GM20000 (cell line): ENCODE data around the gene C10orf90.

Source experiments
- DNase-seq: peaks from one replicate; pipeline ENCODE4 v3.0.0; 2012; ENCODE audit warnings: low spot score
- CTCF ChIP-seq: IDR thresholded peaks from 2 replicates; pipeline ENCODE4 v1.5.1; 2012; ENCODE audit warnings: mild to moderate bottlenecking, control low read depth; ENCODE audit errors: extremely low read depth, missing control alignments

The C10orf90 gene

GRCh38 chr10:126651467-126651866, 19.0 kb downstream of the C10orf90 start:
- DNase-seq: no peak
- no peak for TF ChIP-seq CTCF

GRCh38 chr10:126650161-126650560, 20.3 kb downstream of the C10orf90 start:
- no peak for DNase-seq
- TF ChIP-seq CTCF: no peak

GRCh38 chr10:126647116-126647515, 23.4 kb downstream of the C10orf90 start:
- TF ChIP-seq CTCF: no peak
- no peak for DNase-seq

- no peak for DNase-seq
These were observed 24.4 kb downstream of the C10orf90 start for GRCh38 chr10:126646110-126646509.

GRCh38 chr10:126640401-126640800, 30.1 kb downstream of the C10orf90 start:
- DNase-seq: no peak
- no peak for TF ChIP-seq CTCF

More at GRCh38 chr10:126646110-126646509, 24.4 kb downstream of the C10orf90 start:
- no peak for TF ChIP-seq CTCF

- no peak for TF ChIP-seq CTCF
- no peak for DNase-seq
These were observed 31.4 kb downstream of the C10orf90 start for GRCh38 chr10:126639084-126639483.

GRCh38 chr10:126638542-126638941, 32.0 kb downstream of the C10orf90 start:
- TF ChIP-seq CTCF: no peak
- no peak for DNase-seq
